Pancreas (tissue), 10 donors: ENCODE results near the gene ARHGAP30. TPM values are rescaled to one million over a fixed set of nuclear protein-coding genes. Genes with fewer than 3 reads are reported as not detected.

Experiments used
- ATAC-seq, 4 donors: fragments of 200-7000 bp; cut with Tn5 transposase; one replicate each; pipeline versions ENCODE4 v1.8.0 to v1.9.1; 2020; ENCODE audit warnings: mild to moderate bottlenecking in 4 of 4, moderate library complexity in 4 of 4
- DNase-seq, 6 donors: peaks; one replicate each; pipeline ENCODE4 v3.0.0-alpha.2; 2020
- FAIRE-seq: peaks from 2 replicates; lab custom pipeline; 2012; peaks lifted over from hg19 to GRCh38; lab: Jason Lieb, UNC
- H3K27ac ChIP-seq, 4 donors: fragments of 200-600 bp; sonication (generic); 1 replicate in 3 of 4; 2 replicates in 1 of 4; pipeline versions ENCODE4 v1.5.0 to v1.8.0; 2020
- H3K27me3 ChIP-seq, 4 donors: fragments of 200-600 bp; one replicate each; pipeline ENCODE4 v1.8.0; 2021
- H3K36me3 ChIP-seq, 3 donors: fragments of 200-600 bp; sonication (generic) in 1 of 3; one replicate each; pipeline versions ENCODE4 v1.5.0 to v1.8.0; 2020 to 2021
- H3K4me1 ChIP-seq, 3 donors: fragments of 200-600 bp; one replicate each; pipeline ENCODE4 v1.8.0; 2021
- H3K4me3 ChIP-seq, 4 donors: fragments of 200-600 bp; sonication (generic) in 2 of 4; one replicate each; pipeline versions ENCODE4 v1.5.0 to v1.8.0; 2020 to 2021
- H3K9me3 ChIP-seq, 4 donors: fragments of 200-600 bp; one replicate each; pipeline ENCODE4 v1.8.0; 2021
- CTCF ChIP-seq, 4 donors: fragments of 200-600 bp; sonication (generic) in 3 of 4; IDR thresholded peaks; one replicate each; pipeline versions ENCODE4 v1.5.0 to v1.8.0; 2021; ENCODE audit warnings: antibody characterized with exemption in 4 of 4
- WGBS, 2 donors: extraction: QIAGEN DNeasy Blood & Tissue Kit; methylation state at CpG; one replicate each; pipeline ENCODE4 v1.1.7; 2013; 5-methylcytosine and 5-hydroxymethylcytosine counted together
- intact Hi-C, 3 donors: fragments of 100-400 bp; cut with DNase I; formaldehyde crosslinking; loops; one replicate each; pipeline versions ENCODE4 v1.11.1 to v1.14.2; 2022
- polyA plus RNA-seq, 2 donors: library from polyadenylated mRNA; stranded (reverse); fragments of 200-250 nt; gene quantifications; one replicate each; pipeline ENCODE4 v1.2.3, GENCODE V29; 2013
- total RNA-seq, 6 donors: library from RNA; stranded (reverse); fragmentation: NEBNext Ultra II Directional in 4 of 6; extraction: Animal tissue kit (Norgen Biotek cat#: 25700) in 4 of 6; gene quantifications; one replicate each; pipeline versions ENCODE4 v1.2.1 to v1.2.4, GENCODE V29; 2021 to 2023
- donor health status: healthy with polysubstance abuse.
- donor health status: DM: no; HTN: no; CAD: no; lungs with moderate emphysema.
- donor health status: DM: no; HTN: no; CAD: no.
- donor health status: control.
- donor health status: control.
- donor health status: Bipolar disorder and iron deficiency.
- donor health status: DM: yes; HTN: yes; CAD: no.
- donor health status: DM: no; HTN: no; CAD: no.
- donor health status: DM: no; HTN: no; CAD: no.
- donor health status: DM: yes; HTN: yes; CAD: no.

ARHGAP30 gene
- total and polyA plus RNA-seq, 8 donors: 0.43 to 9.1 (median 1.7) TPM

- WGBS, 2 donors: 81 to 82% methylated on average over 10 of the region's 10 CpGs
- no peak for FAIRE-seq
- Histone ChIP-seq H3K4me3 (no peak overlapping the region), H3K4me1 (no peaks in the 10 kb centered on the region), H3K27me3 (no peaks in the 10 kb centered on the region), H3K36me3 (no peaks in the 10 kb centered on the region), H3K27ac (no peak overlapping the region), H3K9me3 (no peaks in the 10 kb centered on the region)
- no peak for TF ChIP-seq CTCF (IDR thresholded peaks at IDR 0.05)
- ATAC-seq: no peak
- DNase-seq: no peak
- intact Hi-C loops: no loop called here
These were observed 18.5 kb downstream of the ARHGAP30 start for GRCh38 chr1:161051219-161051618.

GRCh38 chr1:161048949-161049722, 20.6 kb downstream of the ARHGAP30 start:
- Histone ChIP-seq H3K27ac (no peak overlapping the region), H3K36me3 (no peaks in the 10 kb centered on the region), H3K4me3 (no peak overlapping the region), H3K9me3 (no peaks in the 10 kb centered on the region), H3K4me1 (peaks cover 0 to 4% (median 3%) of the 10 kb centered on the region in 3 donors), H3K27me3 (no peaks in the 10 kb centered on the region)
- DNase-seq: no peak
- no peak for FAIRE-seq
- no peak for TF ChIP-seq CTCF (IDR thresholded peaks at IDR 0.05)
- intact Hi-C loops: no loop called here
- no peak for ATAC-seq
- WGBS, 2 donors: 89 to 92% methylated on average over 5 of the region's 5 CpGs

- TF ChIP-seq CTCF (IDR thresholded peaks at IDR 0.05): no peak
- peak overlapping the region in 1 of 4 donors; percentile 95 for H3K27ac ChIP-seq
- peaks cover 0 to 3% (median 2%) of the 10 kb centered on the region in 3 donors for H3K36me3 ChIP-seq
- ATAC-seq (no peak), DNase-seq (peak in 1 of 6 donors; percentile 61), FAIRE-seq (no peak)
- H3K4me3 ChIP-seq: no peak overlapping the region
- 93% methylated on average over 18 of the region's 18 CpGs for WGBS, 2 donors
- intact Hi-C loops: no loop called here
- no peaks in the 10 kb centered on the region for H3K27me3 ChIP-seq
- H3K4me1 ChIP-seq: peaks cover 0 to 6% (median 6%) of the 10 kb centered on the region in 3 donors
- H3K9me3 ChIP-seq: no peaks in the 10 kb centered on the region
These were observed 22.0 kb downstream of the ARHGAP30 start for GRCh38 chr1:161047436-161048420.

- WGBS, 2 donors: 44 to 56% methylated on average over 2 of the region's 2 CpGs
- FAIRE-seq: no peak
These were observed 23.0 kb downstream of the ARHGAP30 start for GRCh38 chr1:161046605-161047228.

More at GRCh38 chr1:161046605-161047228, 23.0 kb downstream of the ARHGAP30 start:
- ATAC-seq (no peak), DNase-seq (no peak)
- no peaks in the 10 kb centered on the region for H3K27me3 ChIP-seq
- peaks cover 0 to 6% (median 6%) of the 10 kb centered on the region in 3 donors for H3K4me1 ChIP-seq
- H3K27ac ChIP-seq: peak overlapping the region; percentile 84 to 95 (median 84)
- H3K4me3 ChIP-seq: peak overlapping the region in 3 of 4 donors; percentile 10 to 93 (median 92)
- no peaks in the 10 kb centered on the region for H3K9me3 ChIP-seq
- peaks cover 0 to 13% (median 11%) of the 10 kb centered on the region in 3 donors for H3K36me3 ChIP-seq
- intact Hi-C loops: no loop called here
- no peak for TF ChIP-seq CTCF (IDR thresholded peaks at IDR 0.05)
